ENCODE data around the gene ERGIC1. TPM values are rescaled to one million over a fixed set of nuclear protein-coding genes. Genes with fewer than 3 reads are reported as not detected.
A peak's percentile ranks its signal among the peaks of the same experiment; 100 is the strongest.

The ERGIC1 gene
- total and polyA plus RNA-seq, 2 of the 8 experiments (the other 6 are each of a cell fraction or from before 2014, with no cell fraction given): 95.3 to 106 TPM

DNA sequence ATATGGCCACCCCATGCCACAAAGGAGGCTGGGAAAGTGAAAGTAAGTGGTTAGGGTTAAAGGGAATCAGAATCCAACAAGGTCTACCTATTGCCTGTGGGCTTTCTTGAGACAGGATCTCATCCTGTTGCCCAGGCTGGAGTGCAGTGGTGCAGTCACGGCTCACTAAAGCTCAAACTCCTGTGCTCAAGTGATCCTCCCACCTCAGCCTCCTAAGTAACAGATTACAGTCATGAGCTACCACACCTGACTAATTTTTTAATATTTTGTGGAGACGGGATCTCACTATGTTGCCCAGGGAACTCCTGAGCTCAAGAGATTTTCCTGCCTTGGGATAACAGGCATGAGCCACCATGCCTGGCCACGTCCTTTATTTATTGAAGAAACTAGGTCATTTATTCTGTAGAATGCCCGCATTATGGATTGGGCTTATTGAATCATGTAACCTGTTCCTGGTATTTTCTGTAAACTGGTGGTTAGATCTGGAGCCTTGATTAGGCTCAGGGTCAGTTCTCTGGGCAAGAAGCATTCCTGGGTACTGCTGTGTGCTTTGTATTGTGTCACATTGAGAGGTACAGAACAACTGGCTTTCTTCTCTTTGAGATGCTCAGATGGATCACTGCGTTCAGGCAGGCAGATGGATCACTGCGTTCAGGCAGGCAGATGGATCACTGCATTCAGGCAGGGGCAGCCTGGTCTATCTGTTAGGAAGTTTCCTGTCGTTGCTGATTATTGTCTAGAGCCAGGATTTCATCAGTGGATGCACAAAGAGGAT is 41.6 kb downstream of the ERGIC1 start:
- H3K23ac ChIP-seq (ENCODE audit: insufficient read length): no peak overlapping the region
- H3K18ac ChIP-seq (ENCODE audit: extremely low read depth, low read length): no peak overlapping the region
- H2BK20ac ChIP-seq (ENCODE audit: low read length): no peak overlapping the region
- no peak overlapping the region for H3K4me3 ChIP-seq (ENCODE audit: extremely low read depth in 1 of 4, insufficient read depth in 2 of 4, low read depth in 3 of 4, low read length in 4 of 4)
- H3K23me2 ChIP-seq (ENCODE audit: low read depth, low read length): no peaks in the 10 kb centered on the region
- no peak overlapping the region for H2BK12ac ChIP-seq (ENCODE audit: low read depth, low read length)
- H3K9me3 ChIP-seq (ENCODE audit: insufficient read depth in 2 of 2, low read depth in 1 of 2, low read length in 1 of 2): no peaks in the 10 kb centered on the region
- H2AK5ac ChIP-seq (ENCODE audit: low read depth, low read length): no peak overlapping the region
- H3K56ac ChIP-seq (replicated peaks; ENCODE audit: insufficient read length, low read depth, low read length): no peak overlapping the region
- no peaks in the 10 kb centered on the region for H3K27me3 ChIP-seq (replicated peaks in 1 of 4; ENCODE audit: control insufficient read depth in 3 of 4, extremely low read depth in 1 of 4, insufficient read depth in 3 of 4, low read length in 3 of 4)
- H4K91ac ChIP-seq (replicated peaks; ENCODE audit: insufficient read length, low read length): no peak overlapping the region
- H3K79me2 ChIP-seq (ENCODE audit: control insufficient read depth in 1 of 2, insufficient read depth in 2 of 2, low read length in 2 of 2): peaks cover 0 to 55% of the 10 kb centered on the region in 2 experiments; a peak in 2 of 4 replicates
- H2BK5ac ChIP-seq (ENCODE audit: low read depth, low read length): no peak overlapping the region
- no peak overlapping the region for H3K14ac ChIP-seq (ENCODE audit: insufficient read length)
- POLR2A ChIA-PET (ENCODE audit: partially characterized antibody): interaction anchor here (1.1 kb wide), 1 partner anchor 9 kb away, joined by 3 read pairs; no protein-coding TSS in a partner anchor
- H4K5ac ChIP-seq (ENCODE audit: insufficient read length, low read depth, low read length): no peak overlapping the region
- no peak overlapping the region for H3K4me2 ChIP-seq (ENCODE audit: insufficient read depth in 1 of 2, low read depth in 2 of 2, low read length in 2 of 2)
- FAIRE-seq: no peak
- 89% methylated on average over 7 of the region's 7 CpGs; no CpG with 5 or more reads in 1 of the 2 experiments for WGBS, 2 experiments (ENCODE audit: extremely low coverage in 1 of 2, insufficient coverage in 1 of 2, insufficient read length in 1 of 2, insufficient replicate concordance in 2 of 2, low coverage in 1 of 2, low lambda C conversion rate in 2 of 2, missing lambda C conversion rate in 1 of 2)
- peak overlapping the region in 1 of 4 experiments; percentile 40; a peak in 1 of 7 replicates for H3K9ac ChIP-seq (replicated peaks in 1 of 4; ENCODE audit: extremely low read depth in 1 of 4, low read depth in 3 of 4, low read length in 3 of 4)
- no peaks in the 10 kb centered on the region; a peak in 2 of 8 replicates for H3K36me3 ChIP-seq (ENCODE audit: control insufficient read depth in 2 of 4, insufficient read depth in 4 of 4, low read length in 3 of 4)
- no peak overlapping the region for H2AFZ ChIP-seq (ENCODE audit: low read length)
- peaks cover 11 to 34% of the 10 kb centered on the region in 2 experiments for H4K20me1 ChIP-seq (replicated peaks in 1 of 2; ENCODE audit: control insufficient read depth in 1 of 2, insufficient read depth in 2 of 2, low read length in 2 of 2)
- H3K27ac ChIP-seq (ENCODE audit: low read depth, low read length): no peak overlapping the region
- no peak overlapping the region for H4K8ac ChIP-seq (ENCODE audit: extremely low read depth, insufficient read depth, low read length)
- no peak overlapping the region for H2BK15ac ChIP-seq (ENCODE audit: low read length)
- no peak overlapping the region for H2BK120ac ChIP-seq (replicated peaks; ENCODE audit: low read depth, low read length)
- H3K79me1 ChIP-seq (ENCODE audit: low read depth, low read length): peaks cover 16% of the 10 kb centered on the region
- CTCF ChIA-PET (ENCODE audit: partially characterized antibody): interaction anchor here (0.5 to 1.6 kb wide), 7 partner anchors 10 to 180 kb away, joined by 3 to 5 read pairs (median 3); no protein-coding TSS in a partner anchor
- no peak overlapping the region for H3K4ac ChIP-seq (replicated peaks; ENCODE audit: insufficient read length, low read depth, low read length)
- H3K4me1 ChIP-seq (replicated peaks in 1 of 4; ENCODE audit: control insufficient read depth in 3 of 4, insufficient read depth in 4 of 4, low read length in 3 of 4): peaks cover 4 to 16% (median 10%) of the 10 kb centered on the region in 4 experiments
- DNase-seq (ENCODE audit: low read depth in 1 of 2, low spot score in 2 of 2): no peak
- no peak for TF ChIP-seq RAD21 (IDR thresholded peaks at IDR 0.05 in 1 of 2, conservative IDR thresholded peaks at IDR 0.05 in 1 of 2; ENCODE audit: low read depth in 2 of 2, low read length in 2 of 2)
- TF ChIP-seq TAF7 (optimal IDR thresholded peaks at IDR 0.05; ENCODE audit: borderline replicate concordance, low read depth, low read length): no peak
- TF ChIP-seq SIN3A (conservative IDR thresholded peaks at IDR 0.05 in 1 of 2, IDR thresholded peaks at IDR 0.05 in 1 of 2; ENCODE audit: low read depth in 1 of 2, low read length in 2 of 2): no peak
- TF ChIP-seq SIX5 (IDR thresholded peaks at IDR 0.05; ENCODE audit: low read depth, low read length): no peak
- no peak for TF ChIP-seq CEBPB (IDR thresholded peaks at IDR 0.05; ENCODE audit: low read depth, low read length)
- no peak for TF ChIP-seq BCL11A (IDR thresholded peaks at IDR 0.05; ENCODE audit: low read depth in 2 of 2, low read length in 2 of 2)
